OCI-LY1 (cell line): Measurements from ENCODE around the gene MTSS2.

Experiments
- CTCF ChIP-seq: fragments of 200-600 bp; sonication (generic), shearing (Covaris generic); IDR thresholded peaks from 2 replicates; pipeline ENCODE4 v1.5.1; 2017; ENCODE audit warnings: mild to moderate bottlenecking, antibody characterized with exemption, low read length, moderate library complexity, mixed read lengths
- EZH2 ChIP-seq: fragments of 200-600 bp; sonication (generic), shearing (Covaris generic); IDR thresholded peaks from 2 replicates; pipeline ENCODE4 v1.8.0; 2017; ENCODE audit warnings: borderline replicate concordance, mixed run types, mild to moderate bottlenecking, antibody characterized with exemption, low read length, moderate library complexity, mixed read lengths

- TF ChIP-seq CTCF, result no peak
- TF ChIP-seq EZH2, result no peak
Measured at GRCh38 chr16:70689035-70689969, 3.4 kb upstream of the MTSS2 start.
